A549 (cell line): ENCODE data around the gene LDLRAP1. TPM values are rescaled to one million over a fixed set of nuclear protein-coding genes. Genes with fewer than 3 reads are reported as not detected.

Experiments used
- ATAC-seq, 2 experiments: fragments of 200-7000 bp in 1 of 2; fragments of >200 bp in 1 of 2; cut with Nextera tagmentation in 1 of 2; cut with Tn5 transposase in 1 of 2; 3 replicates each; pipeline versions ENCODE4 v1.8.0 to v1.9.1; 2018 to 2020; ENCODE audit warnings: mild to moderate bottlenecking in 1 of 2, moderate library complexity in 1 of 2
- CTCF ChIA-PET: fragments of 300-600 bp; sonication (Branson Sonifier 250); formaldehyde crosslinking; extraction: SDS; loops from one replicate; lab custom pipeline; 2021; ENCODE audit warnings: antibody characterized with exemption, inconsistent platforms; lab: Yijun Ruan, JAX
- POLR2A ChIA-PET: fragments of 350-600 bp; formaldehyde crosslinking; extraction: SDS; loops from one replicate; lab custom pipeline; 2021; ENCODE audit warnings: antibody characterized with exemption, inconsistent platforms; lab: Yijun Ruan, JAX
- DNase-seq, 2 experiments: peaks; one replicate each; pipeline versions ENCODE4 v3.0.0 to v3.0.0-alpha.2; 2011 to 2016; ENCODE audit warnings: low read depth in 1 of 2, low spot score in 1 of 2
- FAIRE-seq: peaks from 2 replicates; lab custom pipeline; 2011; peaks lifted over from hg19 to GRCh38; lab: Jason Lieb, UNC
- H3K27ac ChIP-seq, 2 experiments: fragments of >200 bp; sonication (Bioruptor Twin); formaldehyde crosslinking; 3 replicates each; pipeline ENCODE4 v1.5.1; 2016 to 2017
- H3K4me1 ChIP-seq: fragments of >200 bp; sonication (Bioruptor Twin); formaldehyde crosslinking; 3 replicates; pipeline ENCODE4 v1.6.1; 2016
- H3K4me2 ChIP-seq: fragments of >200 bp; sonication (Bioruptor Twin); formaldehyde crosslinking; 3 replicates; pipeline ENCODE4 v1.6.1; 2016
- H3K4me3 ChIP-seq: fragments of >200 bp; sonication (Bioruptor Twin); formaldehyde crosslinking; 3 replicates; pipeline ENCODE4 v1.5.1; 2016
- H3K9me3 ChIP-seq: fragments of >200 bp; sonication (Bioruptor Twin); formaldehyde crosslinking; 3 replicates; pipeline ENCODE4 v1.6.1; 2016
- CEBPB ChIP-seq, 2 experiments: fragments of >200 bp in 1 of 2; sonication (Bioruptor Twin) in 1 of 2; formaldehyde crosslinking in 1 of 2; IDR thresholded peaks; 2 replicates each; pipeline ENCODE4 v1.6.1; 2012 to 2016
- CHD2 ChIP-seq: fragments of 150-350 bp; IDR thresholded peaks from 2 replicates; pipeline ENCODE4 v1.6.1; 2014; ENCODE audit warnings: low read length; ENCODE audit not compliant: partially characterized antibody
- CHD4 ChIP-seq: fragments of 200-600 bp; sonication (generic); IDR thresholded peaks from 2 replicates; pipeline ENCODE4 v1.6.1; 2016; ENCODE audit warnings: antibody characterized with exemption, mild to moderate bottlenecking, borderline replicate concordance
- EHF ChIP-seq: fragments of 250-450 bp; sonication (Bioruptor Pico); IDR thresholded peaks from 2 replicates; pipeline ENCODE4 v1.5.0; 2020; ENCODE audit warnings: mild to moderate bottlenecking
- ESRRA ChIP-seq: fragments of 150-350 bp; IDR thresholded peaks from 2 replicates; pipeline ENCODE4 v1.6.1; 2014; ENCODE audit warnings: mild to moderate bottlenecking, low read length, borderline replicate concordance
- FOSB ChIP-seq: fragments of 250-450 bp; sonication (Bioruptor Pico); IDR thresholded peaks from 2 replicates; pipeline ENCODE4 v1.5.0; 2020; ENCODE audit warnings: mild to moderate bottlenecking, moderate library complexity
- FOSL2 ChIP-seq, 2 experiments: fragments of 450-650 bp in 1 of 2; fragments of >200 bp in 1 of 2; sonication (Bioruptor Twin) in 1 of 2; formaldehyde crosslinking; IDR thresholded peaks; 2 replicates each; pipeline versions ENCODE4 v1.5.0 to v1.6.1; 2016 to 2020; ENCODE audit warnings: mild to moderate bottlenecking in 1 of 2, moderate library complexity in 1 of 2
- GATA3 ChIP-seq: IDR thresholded peaks from 2 replicates; pipeline ENCODE4 v1.6.1; 2012; ENCODE audit warnings: borderline replicate concordance
- HDAC2 ChIP-seq: fragments of 200-600 bp; sonication (generic); IDR thresholded peaks from 2 replicates; pipeline ENCODE4 v1.6.1; 2016
- HEYL ChIP-seq: fragments of 250-450 bp; sonication (Bioruptor Pico); IDR thresholded peaks from 2 replicates; pipeline ENCODE4 v1.8.0; 2021; ENCODE audit warnings: mild to moderate bottlenecking, moderate library complexity
- HOXA7 ChIP-seq: fragments of 250-450 bp; sonication (Bioruptor Pico); IDR thresholded peaks from 2 replicates; pipeline ENCODE4 v1.5.0; 2020; ENCODE audit warnings: mild to moderate bottlenecking, moderate library complexity
- HOXB5 ChIP-seq: fragments of 250-450 bp; sonication (Bioruptor Pico); IDR thresholded peaks from 2 replicates; pipeline ENCODE4 v1.5.0; 2020; ENCODE audit warnings: mild to moderate bottlenecking, moderate library complexity
- JUNB ChIP-seq: fragments of >200 bp; sonication (Bioruptor Twin); formaldehyde crosslinking; IDR thresholded peaks from 2 replicates; pipeline ENCODE4 v1.6.1; 2016
- MAFK ChIP-seq: fragments of 450-650 bp; IDR thresholded peaks from 2 replicates; pipeline ENCODE4 v1.6.1; 2014; ENCODE audit not compliant: partially characterized antibody
- MYC ChIP-seq: IDR thresholded peaks from 2 replicates; pipeline ENCODE4 v1.6.1; 2012; ENCODE audit warnings: mild to moderate bottlenecking, inconsistent platforms, low read length, improper control_type of control experiment, borderline replicate concordance
- NFE2L2 ChIP-seq: fragments of 150-350 bp; conservative IDR thresholded peaks from 2 replicates; pipeline ENCODE4 v1.6.1; 2014; ENCODE audit warnings: low read length
- NR3C1 ChIP-seq: fragments of >200 bp; sonication (Bioruptor Twin); formaldehyde crosslinking; IDR thresholded peaks from 3 replicates; pipeline ENCODE4 v1.6.1; 2017
- RARB ChIP-seq: fragments of 250-450 bp; sonication (Bioruptor Pico); IDR thresholded peaks from 2 replicates; pipeline ENCODE4 v1.8.0; 2021; ENCODE audit warnings: mild to moderate bottlenecking, moderate library complexity
- RFX5 ChIP-seq: fragments of 450-650 bp; IDR thresholded peaks from 2 replicates; pipeline ENCODE4 v1.7.1; 2014; ENCODE audit warnings: antibody characterized with exemption, mild to moderate bottlenecking, moderate library complexity
- SREBF2 ChIP-seq: fragments of 450-650 bp; IDR thresholded peaks from 2 replicates; pipeline ENCODE4 v1.6.1; 2014; ENCODE audit warnings: mild to moderate bottlenecking, moderate library complexity
- ZSCAN20 ChIP-seq: fragments of 250-450 bp; sonication (Bioruptor Pico); IDR thresholded peaks from 2 replicates; pipeline ENCODE4 v1.8.0; 2022; ENCODE audit warnings: mild to moderate bottlenecking, moderate library complexity
- WGBS: methylation state at CpG from one replicate; pipeline ENCODE4 v1.1.6; 2017; ENCODE audit errors: missing lambda C conversion rate; 5-methylcytosine and 5-hydroxymethylcytosine counted together
- polyA plus RNA-seq, 4 experiments: library from polyadenylated mRNA; depleted of rRNA in 3 of 4; stranded (reverse); fragments of >200 nt; fragmentation: RNase III in 1 of 4; extraction: RNeasy Plus Mini Kit Qiagen cat#74134 plus additional on column Dnase treatment in 1 of 4; gene quantifications; 2 replicates in 3 of 4; 3 replicates in 1 of 4; pipeline ENCODE4 v1.2.3, GENCODE V29; 2011 to 2017
- TF ChIP-seq, protein P1 (sequence below): fragments of 450-650 bp; IDR thresholded peaks from 2 replicates; pipeline ENCODE4 v1.6.1; 2014; ENCODE audit warnings: antibody characterized with exemption
- TF ChIP-seq, protein P2 (sequence below): fragments of 250-450 bp; sonication (Bioruptor Pico); IDR thresholded peaks from 2 replicates; pipeline ENCODE4 v1.5.0; 2020; ENCODE audit warnings: low read depth, mild to moderate bottlenecking, moderate library complexity
- TF ChIP-seq, protein P3 (sequence below): fragments of 250-450 bp; sonication (Bioruptor Pico); IDR thresholded peaks from 2 replicates; pipeline ENCODE4 v1.5.0; 2021; ENCODE audit warnings: mild to moderate bottlenecking, moderate library complexity, borderline replicate concordance
- TF ChIP-seq, protein P4 (sequence below): fragments of >200 bp; sonication (Bioruptor Twin); formaldehyde crosslinking; IDR thresholded peaks from 3 replicates; pipeline ENCODE4 v1.5.1; 2016

The LDLRAP1 gene
- polyA plus RNA-seq, 2 of the 4 experiments (the other 2 are of a cell fraction), result 7.9 to 10.1 TPM

DNA sequence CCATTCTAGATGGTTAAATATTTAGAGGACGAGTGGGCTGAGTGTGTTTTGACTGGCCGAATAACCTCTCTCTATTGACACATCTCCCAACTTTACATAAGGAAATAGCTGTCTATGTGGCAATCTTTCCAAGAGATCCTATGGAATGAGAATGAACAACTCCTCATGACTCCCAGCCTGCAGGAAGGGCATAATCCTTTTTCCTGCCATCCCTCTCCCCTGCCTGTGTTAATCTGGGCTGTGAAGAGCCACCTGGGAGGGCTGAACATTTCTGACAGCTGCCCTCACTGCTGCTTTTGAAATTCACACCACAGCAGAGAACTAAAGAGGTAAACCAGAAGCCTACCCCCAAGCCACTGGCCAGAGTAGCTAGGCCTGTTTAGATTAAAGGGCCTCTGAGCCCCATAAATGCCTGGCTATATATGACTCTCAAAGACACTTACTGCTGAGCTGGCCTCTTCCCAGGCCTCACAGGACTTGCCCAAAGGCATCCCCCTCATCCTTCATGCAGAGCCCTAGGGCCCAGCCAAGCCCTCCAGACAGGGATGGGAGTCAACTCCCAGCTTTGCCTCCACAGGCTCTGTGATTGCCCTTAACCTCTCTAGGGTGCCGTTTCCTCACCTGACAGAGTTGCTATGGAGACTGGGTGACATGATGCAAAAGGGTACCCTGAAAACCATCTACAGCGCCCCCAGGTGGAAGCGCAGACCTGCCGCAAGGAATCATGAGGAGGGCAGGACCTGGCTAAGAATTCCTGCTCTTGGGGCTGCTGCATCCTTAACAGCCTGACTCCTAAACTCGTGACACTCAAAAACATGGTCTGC lies 42.0 kb upstream of the LDLRAP1 start:
- Histone ChIP-seq H3K27ac (peak overlapping the region; percentile 8 to 72; a peak in 4 of 6 replicates), H3K4me3 (no peak overlapping the region), H3K4me2 (peak overlapping the region; percentile 39), H3K9me3 (no peaks in the 10 kb centered on the region), H3K4me1 (peaks cover 24% of the 10 kb centered on the region)
- POLR2A ChIA-PET, result no interaction called here
- ATAC-seq (peak; percentile 19 to 63; a peak in 4 of 6 replicates), DNase-seq (peak in 1 of 2 experiments; percentile 41), FAIRE-seq (no peak)
- 57% methylated on average over 7 of the region's 7 CpGs for WGBS
- TF ChIP-seq, protein P1, sequence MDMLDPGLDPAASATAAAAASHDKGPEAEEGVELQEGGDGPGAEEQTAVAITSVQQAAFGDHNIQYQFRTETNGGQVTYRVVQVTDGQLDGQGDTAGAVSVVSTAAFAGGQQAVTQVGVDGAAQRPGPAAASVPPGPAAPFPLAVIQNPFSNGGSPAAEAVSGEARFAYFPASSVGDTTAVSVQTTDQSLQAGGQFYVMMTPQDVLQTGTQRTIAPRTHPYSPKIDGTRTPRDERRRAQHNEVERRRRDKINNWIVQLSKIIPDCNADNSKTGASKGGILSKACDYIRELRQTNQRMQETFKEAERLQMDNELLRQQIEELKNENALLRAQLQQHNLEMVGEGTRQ, result no peak
- TF ChIP-seq RFX5, result no peak
- TF ChIP-seq FOSB, result no peak
- no peak for TF ChIP-seq HDAC2
- no peak for TF ChIP-seq FOSL2 (IDR thresholded peaks at IDR 0.05)
- TF ChIP-seq FOSL2 (CRISPR knock-in tag; IDR thresholded peaks at IDR 0.05), result no peak
- TF ChIP-seq HOXA7 (CRISPR knock-in tag), result no peak
- peak in 1 of 2 experiments; percentile 53; a peak in 3 of 4 replicates for TF ChIP-seq CEBPB (IDR thresholded peaks at IDR 0.05)
- CTCF ChIA-PET, result interaction anchor here (0.6 to 6.1 kb wide), 4 partner anchors 9 to 265 kb away, joined by 3 to 35 read pairs (median 4); no protein-coding TSS in a partner anchor

DNA sequence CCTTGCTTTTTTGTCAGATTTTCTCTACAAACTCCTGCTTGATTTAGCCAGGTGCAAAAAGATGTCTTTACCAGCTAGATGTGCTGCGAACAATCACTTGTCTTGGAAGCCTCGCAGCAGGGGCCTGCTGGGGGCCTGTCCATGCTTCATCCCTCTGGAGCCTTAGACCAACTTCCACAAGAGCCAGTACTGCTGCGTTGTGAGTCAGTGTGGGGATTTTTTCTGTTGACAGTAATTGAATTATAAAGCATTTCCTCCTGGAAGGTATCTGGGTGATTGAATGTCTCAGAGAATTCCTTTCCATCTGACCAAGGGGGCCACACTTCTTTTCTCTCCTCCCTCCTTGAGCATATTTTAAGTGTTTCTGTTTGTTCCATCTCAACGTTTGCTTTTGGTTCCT lies 40.4 kb upstream of the LDLRAP1 start:
- H3K9me3 ChIP-seq, result no peaks in the 10 kb centered on the region
- TF ChIP-seq CEBPB (IDR thresholded peaks at IDR 0.05) (no peak), JUNB (no peak), CHD4 (no peak), ZSCAN20 (CRISPR knock-in tag) (no peak), ESRRA (no peak), EHF (no peak), MAFK (no peak), HEYL (CRISPR knock-in tag) (no peak), RARB (CRISPR knock-in tag) (no peak), GATA3 (no peak), NFE2L2 (no peak), SREBF2 (no peak), MYC (no peak), NR3C1 (no peak), HOXB5 (CRISPR knock-in tag) (no peak), FOSL2 (IDR thresholded peaks at IDR 0.05) (no peak), FOSL2 (CRISPR knock-in tag; IDR thresholded peaks at IDR 0.05) (no peak), CHD2 (no peak)
- TF ChIP-seq, protein P2, sequence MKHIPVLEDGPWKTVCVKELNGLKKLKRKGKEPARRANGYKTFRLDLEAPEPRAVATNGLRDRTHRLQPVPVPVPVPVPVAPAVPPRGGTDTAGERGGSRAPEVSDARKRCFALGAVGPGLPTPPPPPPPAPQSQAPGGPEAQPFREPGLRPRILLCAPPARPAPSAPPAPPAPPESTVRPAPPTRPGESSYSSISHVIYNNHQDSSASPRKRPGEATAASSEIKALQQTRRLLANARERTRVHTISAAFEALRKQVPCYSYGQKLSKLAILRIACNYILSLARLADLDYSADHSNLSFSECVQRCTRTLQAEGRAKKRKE (CRISPR knock-in tag), result no peak
- TF ChIP-seq, protein P3, sequence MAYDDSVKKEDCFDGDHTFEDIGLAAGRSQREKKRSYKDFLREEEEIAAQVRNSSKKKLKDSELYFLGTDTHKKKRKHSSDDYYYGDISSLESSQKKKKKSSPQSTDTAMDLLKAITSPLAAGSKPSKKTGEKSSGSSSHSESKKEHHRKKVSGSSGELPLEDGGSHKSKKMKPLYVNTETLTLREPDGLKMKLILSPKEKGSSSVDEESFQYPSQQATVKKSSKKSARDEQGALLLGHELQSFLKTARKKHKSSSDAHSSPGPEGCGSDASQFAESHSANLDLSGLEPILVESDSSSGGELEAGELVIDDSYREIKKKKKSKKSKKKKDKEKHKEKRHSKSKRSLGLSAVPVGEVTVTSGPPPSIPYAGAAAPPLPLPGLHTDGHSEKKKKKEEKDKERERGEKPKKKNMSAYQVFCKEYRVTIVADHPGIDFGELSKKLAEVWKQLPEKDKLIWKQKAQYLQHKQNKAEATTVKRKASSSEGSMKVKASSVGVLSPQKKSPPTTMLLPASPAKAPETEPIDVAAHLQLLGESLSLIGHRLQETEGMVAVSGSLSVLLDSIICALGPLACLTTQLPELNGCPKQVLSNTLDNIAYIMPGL (CRISPR knock-in tag), result no peak
- TF ChIP-seq, protein P4, sequence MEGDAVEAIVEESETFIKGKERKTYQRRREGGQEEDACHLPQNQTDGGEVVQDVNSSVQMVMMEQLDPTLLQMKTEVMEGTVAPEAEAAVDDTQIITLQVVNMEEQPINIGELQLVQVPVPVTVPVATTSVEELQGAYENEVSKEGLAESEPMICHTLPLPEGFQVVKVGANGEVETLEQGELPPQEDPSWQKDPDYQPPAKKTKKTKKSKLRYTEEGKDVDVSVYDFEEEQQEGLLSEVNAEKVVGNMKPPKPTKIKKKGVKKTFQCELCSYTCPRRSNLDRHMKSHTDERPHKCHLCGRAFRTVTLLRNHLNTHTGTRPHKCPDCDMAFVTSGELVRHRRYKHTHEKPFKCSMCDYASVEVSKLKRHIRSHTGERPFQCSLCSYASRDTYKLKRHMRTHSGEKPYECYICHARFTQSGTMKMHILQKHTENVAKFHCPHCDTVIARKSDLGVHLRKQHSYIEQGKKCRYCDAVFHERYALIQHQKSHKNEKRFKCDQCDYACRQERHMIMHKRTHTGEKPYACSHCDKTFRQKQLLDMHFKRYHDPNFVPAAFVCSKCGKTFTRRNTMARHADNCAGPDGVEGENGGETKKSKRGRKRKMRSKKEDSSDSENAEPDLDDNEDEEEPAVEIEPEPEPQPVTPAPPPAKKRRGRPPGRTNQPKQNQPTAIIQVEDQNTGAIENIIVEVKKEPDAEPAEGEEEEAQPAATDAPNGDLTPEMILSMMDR, result no peak
- no peak for FAIRE-seq
- no peak overlapping the region for H3K27ac ChIP-seq
- peaks cover 25% of the 10 kb centered on the region for H3K4me1 ChIP-seq
- H3K4me3 ChIP-seq, result no peak overlapping the region
- ChIA-PET CTCF (interaction anchor here (0.6 to 6.1 kb wide), 4 partner anchors 17 to 372 kb away, joined by 3 to 35 read pairs (median 6); no protein-coding TSS in a partner anchor), POLR2A (no interaction called here)
- DNase-seq, result no peak
- H3K4me2 ChIP-seq, result no peak overlapping the region
- WGBS, result 41% methylated on average over 4 of the region's 4 CpGs
- ATAC-seq, result no peak
